GM12865 (cell line): ENCODE measurements around the gene RARRES1.

Source experiments
- DNase-seq: peaks from one replicate; pipeline ENCODE4 v3.0.0; 2010; ENCODE audit warnings: low read depth
- H3K4me3 ChIP-seq: 2 replicates; pipeline ENCODE4 v1.5.1; 2011; ENCODE audit warnings: mild to moderate bottlenecking, low read depth, low read length, control low read depth
- TF ChIP-seq, protein P1 (sequence below): IDR thresholded peaks from 2 replicates; pipeline ENCODE4 v1.5.1; 2011; ENCODE audit warnings: low read length, control low read depth, low read depth, inconsistent platforms; ENCODE audit not compliant: insufficient read depth; ENCODE audit errors: missing control alignments

Gene RARRES1

DNA sequence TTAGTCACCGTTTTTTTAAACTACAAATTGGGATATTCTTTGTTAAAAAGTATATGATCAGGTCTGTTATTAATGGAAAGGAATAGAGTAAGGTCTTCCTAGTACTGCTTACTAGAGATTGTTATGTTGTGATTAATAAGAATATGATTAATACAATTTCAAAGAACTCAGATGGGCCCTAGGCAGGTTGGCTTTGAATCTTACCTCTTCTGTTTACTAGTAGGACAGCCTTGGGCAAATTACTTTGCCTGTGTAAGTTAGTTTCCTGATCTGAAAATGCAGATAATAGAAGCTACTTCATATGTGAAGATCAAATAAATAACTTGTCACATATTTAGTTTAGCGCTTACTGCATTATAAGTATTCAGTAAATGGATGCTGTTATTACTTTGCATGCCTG lies 81.1 kb downstream of the RARRES1 start:
- TF ChIP-seq, protein P1, sequence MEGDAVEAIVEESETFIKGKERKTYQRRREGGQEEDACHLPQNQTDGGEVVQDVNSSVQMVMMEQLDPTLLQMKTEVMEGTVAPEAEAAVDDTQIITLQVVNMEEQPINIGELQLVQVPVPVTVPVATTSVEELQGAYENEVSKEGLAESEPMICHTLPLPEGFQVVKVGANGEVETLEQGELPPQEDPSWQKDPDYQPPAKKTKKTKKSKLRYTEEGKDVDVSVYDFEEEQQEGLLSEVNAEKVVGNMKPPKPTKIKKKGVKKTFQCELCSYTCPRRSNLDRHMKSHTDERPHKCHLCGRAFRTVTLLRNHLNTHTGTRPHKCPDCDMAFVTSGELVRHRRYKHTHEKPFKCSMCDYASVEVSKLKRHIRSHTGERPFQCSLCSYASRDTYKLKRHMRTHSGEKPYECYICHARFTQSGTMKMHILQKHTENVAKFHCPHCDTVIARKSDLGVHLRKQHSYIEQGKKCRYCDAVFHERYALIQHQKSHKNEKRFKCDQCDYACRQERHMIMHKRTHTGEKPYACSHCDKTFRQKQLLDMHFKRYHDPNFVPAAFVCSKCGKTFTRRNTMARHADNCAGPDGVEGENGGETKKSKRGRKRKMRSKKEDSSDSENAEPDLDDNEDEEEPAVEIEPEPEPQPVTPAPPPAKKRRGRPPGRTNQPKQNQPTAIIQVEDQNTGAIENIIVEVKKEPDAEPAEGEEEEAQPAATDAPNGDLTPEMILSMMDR, result no peak
- no peak overlapping the region for H3K4me3 ChIP-seq
- no peak for DNase-seq

DNA sequence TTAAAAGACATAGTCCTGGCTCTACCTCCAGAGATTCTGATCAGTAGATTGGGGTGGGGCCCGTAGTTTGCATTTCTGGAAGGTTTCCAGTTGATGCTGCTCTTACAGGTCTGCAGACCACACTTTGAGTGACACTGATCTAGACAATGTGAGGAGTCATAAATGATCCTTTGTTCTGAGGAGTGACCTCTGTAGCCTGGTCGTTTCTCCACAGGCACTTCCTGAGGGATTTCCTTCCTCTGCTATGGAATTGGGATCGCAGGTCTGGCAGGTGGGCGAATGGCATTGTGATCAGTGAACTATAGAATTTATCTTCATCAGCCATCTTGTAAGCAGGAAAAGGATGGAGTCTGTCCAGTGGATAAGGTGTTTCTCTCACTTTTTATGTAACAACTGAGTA lies 82.5 kb downstream of the RARRES1 start:
- DNase-seq, result no peak
- TF ChIP-seq, protein P1, result no peak
- no peak overlapping the region for H3K4me3 ChIP-seq
